ENCODE data around the gene NGB. TPM values are rescaled to one million over a fixed set of nuclear protein-coding genes. Genes with fewer than 3 reads are reported as not detected.
A peak's percentile ranks its signal among the peaks of the same experiment; 100 is the strongest.

Gene NGB
- total RNA-seq, 1 experiment from 2014 or later, result not detected

DNA sequence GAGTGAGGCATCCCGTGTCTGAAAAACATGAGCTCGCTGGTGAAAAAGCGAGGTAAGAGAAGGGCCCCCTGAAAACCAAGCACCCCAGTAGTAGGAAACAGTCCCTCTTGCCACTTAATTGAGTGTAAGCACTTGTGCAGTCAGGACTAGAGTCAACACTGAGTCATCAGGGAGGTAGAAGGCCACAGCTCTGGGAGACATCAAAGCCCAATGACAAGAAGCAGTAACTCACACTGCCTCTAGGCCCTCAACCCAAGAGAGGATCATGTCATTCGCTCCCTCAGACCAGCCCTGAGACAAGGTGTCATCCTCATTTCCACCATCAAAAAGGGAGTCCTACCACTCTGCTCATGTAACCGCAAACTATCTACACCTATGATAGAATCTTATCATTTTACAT, 31.9 kb upstream of the NGB start:
- Histone ChIP-seq H3K4me2 (ENCODE audit: low read length) (peak overlapping the region; percentile 81), H3K9me3 (ENCODE audit: low read length) (no peaks in the 10 kb centered on the region), H3K4me3 (ENCODE audit: low read length) (peak overlapping the region; percentile 50), H2AFZ (ENCODE audit: low read length) (no peak overlapping the region), H3K4me1 (ENCODE audit: insufficient read depth, low read length) (peaks cover 33% of the 10 kb centered on the region), H3F3A (ENCODE audit: low read length, unreplicated experiment) (peaks cover 14% of the 10 kb centered on the region), H3K27ac (ENCODE audit: low read length) (peak overlapping the region; percentile 92), H3K27me3 (ENCODE audit: low read length) (no peaks in the 10 kb centered on the region), H4K20me1 (ENCODE audit: low read length) (no peaks in the 10 kb centered on the region), H3K36me3 (ENCODE audit: low read depth, low read length) (peaks cover 39% of the 10 kb centered on the region; the same call in 1 of the 2 replicates), H3K9ac (ENCODE audit: low read length) (peak overlapping the region; percentile 66), H3K79me2 (ENCODE audit: low read length) (peaks cover 6% of the 10 kb centered on the region; the same call in 1 of the 2 replicates), H3K9me2 (replicated peaks; ENCODE audit: low read length) (no peaks in the 10 kb centered on the region)
- no TSS peak for BruUV-seq (replicated peaks)
- intact Hi-C loops (cut with micrococcal nuclease), result loop anchor here (1.0 to 5.0 kb wide), 3 partner anchors 11 to 151 kb away; partner anchors contain the start of gene POMT2
- TF ChIP-seq EZH2 (IDR thresholded peaks at IDR 0.05; ENCODE audit: low read length, unreplicated experiment), result no peak
- TF ChIP-seq, protein P1, sequence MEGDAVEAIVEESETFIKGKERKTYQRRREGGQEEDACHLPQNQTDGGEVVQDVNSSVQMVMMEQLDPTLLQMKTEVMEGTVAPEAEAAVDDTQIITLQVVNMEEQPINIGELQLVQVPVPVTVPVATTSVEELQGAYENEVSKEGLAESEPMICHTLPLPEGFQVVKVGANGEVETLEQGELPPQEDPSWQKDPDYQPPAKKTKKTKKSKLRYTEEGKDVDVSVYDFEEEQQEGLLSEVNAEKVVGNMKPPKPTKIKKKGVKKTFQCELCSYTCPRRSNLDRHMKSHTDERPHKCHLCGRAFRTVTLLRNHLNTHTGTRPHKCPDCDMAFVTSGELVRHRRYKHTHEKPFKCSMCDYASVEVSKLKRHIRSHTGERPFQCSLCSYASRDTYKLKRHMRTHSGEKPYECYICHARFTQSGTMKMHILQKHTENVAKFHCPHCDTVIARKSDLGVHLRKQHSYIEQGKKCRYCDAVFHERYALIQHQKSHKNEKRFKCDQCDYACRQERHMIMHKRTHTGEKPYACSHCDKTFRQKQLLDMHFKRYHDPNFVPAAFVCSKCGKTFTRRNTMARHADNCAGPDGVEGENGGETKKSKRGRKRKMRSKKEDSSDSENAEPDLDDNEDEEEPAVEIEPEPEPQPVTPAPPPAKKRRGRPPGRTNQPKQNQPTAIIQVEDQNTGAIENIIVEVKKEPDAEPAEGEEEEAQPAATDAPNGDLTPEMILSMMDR (conservative IDR thresholded peaks at IDR 0.05; ENCODE audit: low read depth, low read length), result peak; percentile 31; the same call in 1 of the 2 replicates
- POLR2A ChIA-PET (ENCODE audit: unreplicated experiment), result no interaction called here
- ATAC-seq, result peak; percentile 89
- CTCF ChIA-PET, result interaction anchor here (1.3 to 6.3 kb wide), 2 partner anchors 12 to 18 kb away, joined by 7 to 72 read pairs; partner anchors contain the start of genes GSTZ1 and POMT2
- peak; percentile 97 for DNase-seq

DNA sequence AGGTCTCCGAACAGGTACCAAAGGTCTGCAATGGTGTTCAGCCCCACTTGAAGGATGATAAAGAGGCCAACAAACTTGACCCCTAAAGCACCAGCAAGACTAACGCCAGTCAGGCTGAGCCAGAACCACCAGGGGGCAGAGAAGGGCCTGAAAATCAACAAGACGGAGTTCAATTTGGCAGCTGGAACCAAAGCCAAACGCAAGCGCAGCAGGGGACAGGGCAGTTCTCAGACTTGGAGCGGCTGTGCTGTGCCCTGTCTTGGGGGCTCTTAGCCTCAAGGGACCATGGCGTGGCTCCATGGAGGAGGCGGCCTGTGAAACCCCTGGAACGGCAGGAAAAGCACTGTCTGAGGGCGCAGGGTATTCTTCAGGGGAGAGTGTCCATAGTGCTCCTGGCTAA, 30.1 kb upstream of the NGB start:
- no peak overlapping the region for H2AFZ ChIP-seq (ENCODE audit: low read length)
- no peak overlapping the region for H3K4me2 ChIP-seq (ENCODE audit: low read length)
- peaks cover 33% of the 10 kb centered on the region for H3K4me1 ChIP-seq (ENCODE audit: insufficient read depth, low read length)

DNA sequence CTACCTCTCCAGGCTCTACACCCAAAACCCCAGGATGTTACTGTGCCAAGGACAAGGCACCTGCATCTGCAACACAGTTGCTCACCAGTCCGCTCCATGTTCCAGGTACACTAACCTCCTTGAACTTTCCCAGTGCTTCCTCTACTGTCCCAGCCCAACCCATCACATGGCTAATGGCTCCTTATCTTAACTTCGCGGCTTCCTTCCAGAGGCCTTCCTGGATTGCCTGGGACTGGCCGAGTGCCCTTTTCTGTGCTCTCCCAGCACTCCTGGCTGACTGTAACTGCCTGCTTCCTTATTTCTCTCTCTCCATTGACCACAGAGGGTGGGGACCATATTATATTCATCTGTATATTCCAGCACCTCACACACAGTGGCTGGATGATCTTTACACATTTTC, 28.8 kb upstream of the NGB start:
- DNase-seq (no peak), ATAC-seq (no peak)
- peaks cover 14% of the 10 kb centered on the region for H3F3A ChIP-seq (ENCODE audit: low read length, unreplicated experiment)
- H4K20me1 ChIP-seq (ENCODE audit: low read length), result no peaks in the 10 kb centered on the region
- ChIA-PET CTCF (interaction anchor here (6.3 kb wide), 1 partner anchor 16 kb away, joined by 72 read pairs; no protein-coding TSS in a partner anchor), POLR2A (ENCODE audit: unreplicated experiment) (no interaction called here)
- H2AFZ ChIP-seq (ENCODE audit: low read length), result no peak overlapping the region
- TF ChIP-seq EZH2 (IDR thresholded peaks at IDR 0.05; ENCODE audit: low read length, unreplicated experiment), result no peak
- TF ChIP-seq, protein P1 (conservative IDR thresholded peaks at IDR 0.05; ENCODE audit: low read depth, low read length), result no peak
- no peak for TF ChIP-seq EZH2phosphoT487 (IDR thresholded peaks at IDR 0.05; ENCODE audit: borderline replicate concordance, low read length)
- BruUV-seq (replicated peaks), result no TSS peak
- no peak overlapping the region for H3K4me2 ChIP-seq (ENCODE audit: low read length)
- H3K27me3 ChIP-seq (ENCODE audit: low read length), result no peaks in the 10 kb centered on the region
- peaks cover 49% of the 10 kb centered on the region; the same call in 1 of the 2 replicates for H3K36me3 ChIP-seq (ENCODE audit: low read depth, low read length)
- H3K27ac ChIP-seq (ENCODE audit: low read length), result no peak overlapping the region
- H3K4me1 ChIP-seq (ENCODE audit: insufficient read depth, low read length), result peaks cover 25% of the 10 kb centered on the region
- no peaks in the 10 kb centered on the region for H3K9me2 ChIP-seq (replicated peaks; ENCODE audit: low read length)
- no peaks in the 10 kb centered on the region for H3K9me3 ChIP-seq (ENCODE audit: low read length)
- H3K9ac ChIP-seq (ENCODE audit: low read length), result no peak overlapping the region
- H3K4me3 ChIP-seq (ENCODE audit: low read length), result no peak overlapping the region
- intact Hi-C loops (cut with micrococcal nuclease), result loop anchor here (5.0 kb wide), 1 partner anchor 147 kb away; no protein-coding TSS in a partner anchor
- peaks cover 6% of the 10 kb centered on the region; the same call in 1 of the 2 replicates for H3K79me2 ChIP-seq (ENCODE audit: low read length)

More for the DNA sequence above, 30.1 kb upstream of the NGB start:
- H3K27me3 ChIP-seq (ENCODE audit: low read length), result no peaks in the 10 kb centered on the region
- intact Hi-C loops (cut with micrococcal nuclease), result loop anchor here (5.0 kb wide), 1 partner anchor 149 kb away; no protein-coding TSS in a partner anchor
- peaks cover 54% of the 10 kb centered on the region; the same call in 1 of the 2 replicates for H3K36me3 ChIP-seq (ENCODE audit: low read depth, low read length)
- ChIA-PET POLR2A (ENCODE audit: unreplicated experiment) (no interaction called here), CTCF (interaction anchor here (0.6 to 6.3 kb wide), 2 partner anchors 14 to 1552 kb away, joined by 3 to 72 read pairs; no protein-coding TSS in a partner anchor)
- TF ChIP-seq, protein P1 (conservative IDR thresholded peaks at IDR 0.05; ENCODE audit: low read depth, low read length), result peak; percentile 99
- TF ChIP-seq EZH2 (IDR thresholded peaks at IDR 0.05; ENCODE audit: low read length, unreplicated experiment), result no peak
- no peak overlapping the region for H3K27ac ChIP-seq (ENCODE audit: low read length)
- H3K9me2 ChIP-seq (replicated peaks; ENCODE audit: low read length), result no peaks in the 10 kb centered on the region
- peaks cover 6% of the 10 kb centered on the region; the same call in 1 of the 2 replicates for H3K79me2 ChIP-seq (ENCODE audit: low read length)
- DNase-seq (peak; percentile 88), ATAC-seq (peak; percentile 12; the same call in 1 of the 2 replicates)
- H3K9ac ChIP-seq (ENCODE audit: low read length), result no peak overlapping the region
- H3K4me3 ChIP-seq (ENCODE audit: low read length), result no peak overlapping the region
- no peaks in the 10 kb centered on the region for H4K20me1 ChIP-seq (ENCODE audit: low read length)
- H3K9me3 ChIP-seq (ENCODE audit: low read length), result no peaks in the 10 kb centered on the region
- H3F3A ChIP-seq (ENCODE audit: low read length, unreplicated experiment), result peaks cover 14% of the 10 kb centered on the region
- no TSS peak for BruUV-seq (replicated peaks)
